GM12801 (cell line): ENCODE data around the gene TNS3.

Experiments
- CTCF ChIP-seq: IDR thresholded peaks from one replicate; pipeline ENCODE4 v1.5.1; 2011; ENCODE audit warnings: control low read depth; ENCODE audit not compliant: insufficient read length; ENCODE audit errors: extremely low read depth

The TNS3 gene

GRCh38 chr7:47405921-47406800 is 175.8 kb downstream of the TNS3 start:
- TF ChIP-seq CTCF, result no peak

DNA sequence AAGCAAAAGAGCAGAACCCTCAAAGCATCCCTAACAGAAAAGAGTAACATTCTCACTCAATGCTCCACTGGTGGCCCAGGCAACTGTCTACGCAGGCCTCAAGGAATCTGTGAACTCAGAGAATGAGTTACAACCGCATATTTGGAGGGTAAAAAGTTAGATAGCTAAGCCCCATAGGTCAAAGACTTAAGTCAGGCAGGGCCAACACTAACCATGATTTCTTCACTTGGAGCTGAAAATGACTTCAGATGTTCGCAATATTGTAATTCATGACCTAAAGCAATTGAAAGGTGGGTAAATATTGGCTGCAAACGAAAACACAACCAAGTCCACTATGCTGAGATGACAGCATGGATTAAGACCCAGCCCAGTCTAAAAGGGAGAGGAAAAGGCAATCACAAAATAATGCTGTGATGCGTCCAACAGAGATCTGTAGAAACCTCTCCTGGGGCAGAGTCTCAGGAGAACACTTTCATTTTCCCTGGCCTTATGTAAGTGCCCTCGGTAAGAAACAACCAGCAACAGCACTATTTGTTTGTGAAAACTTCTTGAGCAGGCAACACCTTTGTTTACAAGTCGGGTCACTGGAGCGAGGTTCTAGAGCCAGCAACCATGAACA is 176.5 kb downstream of the TNS3 start:
- TF ChIP-seq CTCF, result no peak

- no peak for TF ChIP-seq CTCF
These were observed 177.9 kb downstream of the TNS3 start for GRCh38 chr7:47404010-47404409.

- no peak for TF ChIP-seq CTCF
These were observed 178.7 kb downstream of the TNS3 start for GRCh38 chr7:47402941-47403866.

GRCh38 chr7:47401611-47402570 is 180.0 kb downstream of the TNS3 start:
- TF ChIP-seq CTCF, result no peak

GRCh38 chr7:47400741-47401206 is 181.1 kb downstream of the TNS3 start:
- TF ChIP-seq CTCF, result no peak
